GM18520 (cell line): ENCODE measurements around the gene ZNF883.

Source experiments
- ATAC-seq: cut with Tn5 transposase; IDR thresholded peaks from one replicate; pipeline ENCODE4 v1.9.1; 2021; ENCODE audit not compliant: unreplicated experiment

Gene ZNF883

DNA sequence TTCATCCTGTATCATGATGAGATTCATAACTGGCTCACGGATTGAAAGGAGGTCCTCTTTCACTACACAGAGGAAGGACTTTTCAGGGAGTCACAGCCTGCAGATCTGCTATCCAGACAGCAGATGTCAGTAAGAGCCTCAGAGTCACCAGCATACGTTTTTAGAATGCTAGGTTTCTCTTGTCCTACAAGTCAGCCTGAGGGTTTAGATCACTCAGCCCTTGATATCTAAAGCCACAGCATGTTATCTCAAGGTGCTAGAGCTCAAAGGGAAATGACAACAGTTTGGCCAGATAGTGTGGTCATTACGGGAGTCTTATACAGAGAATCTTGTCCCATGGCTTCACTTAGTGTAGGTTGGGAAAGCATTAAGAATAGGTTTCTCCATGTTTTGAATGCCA lies 90.4 kb downstream of the ZNF883 start:
- ATAC-seq, result no peak

DNA sequence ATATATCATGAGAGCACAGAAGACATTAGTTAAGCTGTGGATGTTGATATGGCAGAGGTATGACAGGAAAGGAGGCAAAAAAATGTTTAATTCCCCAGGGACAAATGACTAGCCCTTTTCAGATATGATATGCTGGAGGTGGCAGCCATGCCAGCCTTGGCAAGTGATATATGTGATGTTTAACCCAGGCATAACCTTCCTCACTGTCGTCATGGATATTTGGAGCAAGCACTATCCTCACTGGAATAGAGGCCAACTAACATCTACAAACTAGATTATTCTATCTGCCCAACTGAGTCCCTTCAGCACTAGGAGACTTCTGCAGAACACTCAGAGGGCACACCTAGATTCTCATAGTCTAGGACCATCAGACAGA lies 94.0 kb downstream of the ZNF883 start:
- no peak for ATAC-seq

- ATAC-seq, result no peak
Observed at GRCh38 chr9:112917047-112917986, 94.7 kb downstream of the ZNF883 start.

DNA sequence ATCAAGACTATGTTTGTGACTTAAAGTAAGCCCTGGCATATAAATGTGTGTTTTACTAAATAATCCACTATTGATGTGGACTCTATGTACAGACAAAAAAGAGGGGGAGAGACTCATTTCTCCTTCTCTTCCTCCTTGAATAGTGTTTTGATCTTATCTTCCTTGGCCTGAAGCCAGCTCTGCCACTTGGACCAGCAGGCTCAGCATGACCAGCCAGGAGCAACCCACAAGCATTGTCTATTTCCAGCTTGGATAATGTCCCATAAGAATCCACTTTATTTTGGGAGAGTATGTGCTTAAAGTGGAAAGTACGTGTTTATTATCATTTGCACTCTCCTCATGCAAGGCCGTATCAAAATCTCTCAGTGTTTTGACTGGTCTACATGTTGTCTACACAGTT lies 97.5 kb downstream of the ZNF883 start:
- no peak for ATAC-seq

GRCh38 chr9:112913326-112913725 lies 98.7 kb downstream of the ZNF883 start:
- ATAC-seq, result no peak

DNA sequence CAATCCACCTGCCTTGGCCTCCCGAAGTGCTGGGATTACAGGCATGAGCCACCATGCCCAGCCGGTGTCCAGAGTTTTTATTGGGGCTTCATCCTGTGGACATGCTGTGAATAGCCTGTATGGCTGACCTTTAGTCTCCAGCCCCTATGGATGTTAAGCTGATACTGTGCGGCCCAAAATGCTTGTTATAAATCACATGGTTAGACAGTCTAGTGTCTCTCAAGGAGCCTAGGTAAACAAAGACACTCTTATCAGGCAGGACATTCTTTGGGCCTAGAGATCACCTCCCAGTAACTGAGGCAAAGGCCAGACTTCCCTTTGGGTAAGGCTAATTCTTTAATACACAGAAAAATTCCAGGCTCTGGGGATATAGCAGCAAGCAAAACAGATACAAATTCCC lies 99.4 kb downstream of the ZNF883 start:
- ATAC-seq, result no peak

GRCh38 chr9:112911736-112912135 lies 100.3 kb downstream of the ZNF883 start:
- no peak for ATAC-seq
